ENCODE results near the gene C1QTNF8.

- no peak for TF ChIP-seq CTCF (IDR thresholded peaks at IDR 0.05; ENCODE audit: insufficient read depth, low read depth, low read length)
- no peak for TF ChIP-seq EZH2 (IDR thresholded peaks at IDR 0.05; ENCODE audit: insufficient read depth, low read length)
These were observed 28.8 kb upstream of the C1QTNF8 start for GRCh38 chr16:1124795-1125194.

Measured in astrocyte (in vitro differentiated cells and primary cell).